Stomach (tissue), 9 donors: ENCODE measurements around the gene OSBPL1A. TPM values are rescaled to one million over a fixed set of nuclear protein-coding genes. Genes with fewer than 3 reads are reported as not detected.

ENCODE experiments used
- DNase-seq, 2 donors: peaks; one replicate each; pipeline versions ENCODE4 v3.0.0 to v3.0.0-alpha.2; 2013 to 2019
- H3K27ac ChIP-seq, 5 donors: fragments of 200-600 bp in 4 of 5; sonication (generic) in 4 of 5; one replicate each; pipeline ENCODE4 v1.5.1; 2013 to 2019; ENCODE audit warnings: mild to moderate bottlenecking in 1 of 5, moderate library complexity in 1 of 5
- H3K27me3 ChIP-seq, 3 donors: fragments of 200-600 bp; sonication (generic); one replicate each; pipeline ENCODE4 v1.5.1; 2017 to 2019; ENCODE audit warnings: mixed run types in 1 of 3
- H3K36me3 ChIP-seq, 4 donors: fragments of 200-600 bp; sonication (generic); 1 replicate in 3 of 4; 2 replicates in 1 of 4; pipeline ENCODE4 v1.5.1; 2016 to 2019
- H3K4me1 ChIP-seq, 4 donors: fragments of 200-600 bp; sonication (generic); one replicate each; pipeline ENCODE4 v1.5.1; 2016 to 2019
- H3K4me3 ChIP-seq, 4 donors: fragments of 200-600 bp; sonication (generic) in 3 of 4; one replicate each; pipeline ENCODE4 v1.5.1; 2016 to 2019; ENCODE audit warnings: mild to moderate bottlenecking in 1 of 4
- H3K9me3 ChIP-seq, 4 donors: fragments of 200-600 bp; sonication (generic); one replicate each; pipeline ENCODE4 v1.5.1; 2016 to 2019
- CTCF ChIP-seq, 7 experiments: fragments of 450-650 bp in 4 of 7; fragments of 200-600 bp in 3 of 7; sonication (generic) in 3 of 7; IDR thresholded peaks; one replicate each; pipeline ENCODE4 v1.5.1; 2016 to 2019; ENCODE audit warnings: antibody characterized with exemption in 7 of 7, control low read depth in 2 of 7, mild to moderate bottlenecking in 1 of 7
- EP300 ChIP-seq: sonication (generic); formaldehyde crosslinking; IDR thresholded peaks from one replicate; pipeline ENCODE4 v1.6.1; 2017; ENCODE audit warnings: antibody characterized with exemption
- POLR2A ChIP-seq, 4 donors: fragments of 450-650 bp; IDR thresholded peaks; one replicate each; pipeline ENCODE4 v1.6.1; 2016; ENCODE audit warnings: antibody characterized with exemption in 4 of 4, control low read depth in 2 of 4, mild to moderate bottlenecking in 1 of 4, moderate library complexity in 1 of 4
- POLR2AphosphoS5 ChIP-seq, 3 donors: sonication (generic); formaldehyde crosslinking; IDR thresholded peaks; one replicate each; pipeline ENCODE4 v1.6.1; 2016; ENCODE audit warnings: antibody characterized with exemption in 3 of 3
- WGBS, 5 donors: extraction: QIAGEN DNeasy Blood & Tissue Kit in 3 of 5; methylation state at CpG; one replicate each; pipeline versions ENCODE4 v1.1.5 to v1.1.7; 2013 to 2018; 5-methylcytosine and 5-hydroxymethylcytosine counted together
- intact Hi-C: fragments of 100-400 bp; cut with DNase I; formaldehyde crosslinking; loops from one replicate; pipeline ENCODE4 v1.15.1; 2023; ENCODE audit warnings: low total_unique reads
- polyA plus RNA-seq, 3 donors: library from polyadenylated mRNA; stranded (reverse); fragments of 200-250 nt; gene quantifications; one replicate each; pipeline ENCODE4 v1.2.3, GENCODE V29; 2013
- total RNA-seq, 5 donors: library from RNA; depleted of rRNA; stranded (reverse); fragments of >200 nt; gene quantifications; one replicate each; pipeline versions ENCODE4 v1.1.0 to v1.2.3, GENCODE V29; 2014 to 2016
- donor health status: healthy with polysubstance abuse.
- donor health status: Bipolar disorder and iron deficiency.
- donor health status: healthy.

Gene OSBPL1A
- total and polyA plus RNA-seq, 8 donors: 13.6 to 129 (median 38.8) TPM

- Histone ChIP-seq H3K27me3 (peaks cover 0 to 23% (median 0%) of the 10 kb centered on the region in 3 donors), H3K27ac (no peak overlapping the region), H3K4me3 (no peak overlapping the region), H3K9me3 (no peaks in the 10 kb centered on the region), H3K4me1 (no peaks in the 10 kb centered on the region), H3K36me3 (no peaks in the 10 kb centered on the region)
- DNase-seq: no peak
- TF ChIP-seq POLR2AphosphoS5 (IDR thresholded peaks at IDR 0.05) (no peak), CTCF (IDR thresholded peaks at IDR 0.05) (no peak), EP300 (no peak), POLR2A (IDR thresholded peaks at IDR 0.05) (no peak)
- WGBS, 5 donors: 80 to 89% (median 85%) methylated on average over 3 of the region's 3 CpGs
- intact Hi-C loops: no loop called here
Observed at GRCh38 chr18:24404591-24404990, 7.0 kb upstream of the OSBPL1A start.

- no peak for DNase-seq
- Histone ChIP-seq H3K4me3 (no peak overlapping the region), H3K27me3 (peaks cover 0 to 19% (median 0%) of the 10 kb centered on the region in 3 donors), H3K4me1 (peaks cover 4 to 9% (median 6%) of the 10 kb centered on the region in 4 donors), H3K27ac (no peak overlapping the region), H3K9me3 (no peaks in the 10 kb centered on the region), H3K36me3 (no peaks in the 10 kb centered on the region)
- 78 to 94% (median 91%) methylated on average over 5 of the region's 5 CpGs for WGBS, 5 donors
- TF ChIP-seq CTCF (IDR thresholded peaks at IDR 0.05): no peak
- no peak for TF ChIP-seq EP300
- TF ChIP-seq POLR2AphosphoS5 (IDR thresholded peaks at IDR 0.05): no peak
- TF ChIP-seq POLR2A (IDR thresholded peaks at IDR 0.05): no peak
- intact Hi-C loops: no loop called here
Observed at GRCh38 chr18:24403076-24403475, 5.5 kb upstream of the OSBPL1A start.

- TF ChIP-seq POLR2AphosphoS5 (IDR thresholded peaks at IDR 0.05) (no peak), CTCF (IDR thresholded peaks at IDR 0.05) (no peak), EP300 (no peak), POLR2A (IDR thresholded peaks at IDR 0.05) (no peak)
- peaks cover 4 to 13% (median 10%) of the 10 kb centered on the region in 4 donors for H3K4me1 ChIP-seq
- H3K9me3 ChIP-seq: no peaks in the 10 kb centered on the region
- intact Hi-C loops: no loop called here
- 81 to 85% (median 82%) methylated on average over 6 of the region's 6 CpGs for WGBS, 5 donors
- H3K36me3 ChIP-seq: no peaks in the 10 kb centered on the region
- peaks cover 0 to 13% (median 0%) of the 10 kb centered on the region in 3 donors for H3K27me3 ChIP-seq
- H3K4me3 ChIP-seq: no peak overlapping the region
- H3K27ac ChIP-seq: no peak overlapping the region
- no peak for DNase-seq
Observed at GRCh38 chr18:24402209-24402785, 4.7 kb upstream of the OSBPL1A start.

GRCh38 chr18:24400587-24400986 is 3.0 kb upstream of the OSBPL1A start:
- Histone ChIP-seq H3K27me3 (no peaks in the 10 kb centered on the region), H3K9me3 (no peaks in the 10 kb centered on the region), H3K4me1 (peaks cover 11 to 23% (median 22%) of the 10 kb centered on the region in 4 donors), H3K27ac (no peak overlapping the region), H3K36me3 (no peaks in the 10 kb centered on the region), H3K4me3 (no peak overlapping the region)
- WGBS, 5 donors: 63 to 81% (median 79%) methylated on average over 2 of the region's 2 CpGs
- TF ChIP-seq CTCF (IDR thresholded peaks at IDR 0.05): no peak
- TF ChIP-seq EP300: no peak
- no peak for TF ChIP-seq POLR2AphosphoS5 (IDR thresholded peaks at IDR 0.05)
- TF ChIP-seq POLR2A (IDR thresholded peaks at IDR 0.05): no peak
- DNase-seq: no peak
- intact Hi-C loops: no loop called here
